ENCODE results near the gene SHROOM3.

DNA sequence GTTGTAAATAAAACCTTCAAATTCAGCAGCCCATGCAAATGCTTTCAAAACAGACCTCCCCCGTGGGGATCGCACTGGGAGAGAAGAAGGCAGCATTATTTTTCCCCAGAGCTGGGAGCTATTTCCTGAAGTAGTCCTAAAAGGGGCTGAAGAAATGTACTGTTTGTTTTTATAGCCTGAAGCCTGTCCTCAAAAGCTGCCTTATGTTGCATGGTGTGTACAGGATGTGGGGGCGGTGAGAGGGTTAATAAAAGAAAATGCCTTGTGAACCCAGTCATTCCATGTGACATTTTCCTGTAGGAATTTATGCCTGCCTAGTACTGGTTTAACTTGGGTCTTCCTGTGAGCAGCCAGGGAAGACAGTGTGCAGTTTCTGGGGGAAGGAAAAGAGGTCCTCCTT, 318.8 kb downstream of the SHROOM3 start:
- TF ChIP-seq EZH2phosphoT487 (IDR thresholded peaks at IDR 0.05; ENCODE audit: unreplicated experiment) (no peak), POLR2AphosphoS5 (IDR thresholded peaks at IDR 0.05; ENCODE audit: low read depth) (no peak)

All from GM23338 (cell line).